Stimulated activated CD8-positive, alpha-beta memory T cell treated with anti-CD3 and anti-CD28 coated beads, Interleukin-4, amount 100 ng/mL, for 48 hours (primary cell): Measurements from ENCODE around the gene PHGDH.

ENCODE experiments used
- DNase-seq: peaks from one replicate; pipeline ENCODE4 v3.0.0-alpha.2; 2020

Gene PHGDH

GRCh38 chr1:119732465-119733168, 20.9 kb downstream of the PHGDH start:
- DNase-seq, result no peak

- DNase-seq, result no peak
Observed at GRCh38 chr1:119733754-119734153, 22.0 kb downstream of the PHGDH start.

DNA sequence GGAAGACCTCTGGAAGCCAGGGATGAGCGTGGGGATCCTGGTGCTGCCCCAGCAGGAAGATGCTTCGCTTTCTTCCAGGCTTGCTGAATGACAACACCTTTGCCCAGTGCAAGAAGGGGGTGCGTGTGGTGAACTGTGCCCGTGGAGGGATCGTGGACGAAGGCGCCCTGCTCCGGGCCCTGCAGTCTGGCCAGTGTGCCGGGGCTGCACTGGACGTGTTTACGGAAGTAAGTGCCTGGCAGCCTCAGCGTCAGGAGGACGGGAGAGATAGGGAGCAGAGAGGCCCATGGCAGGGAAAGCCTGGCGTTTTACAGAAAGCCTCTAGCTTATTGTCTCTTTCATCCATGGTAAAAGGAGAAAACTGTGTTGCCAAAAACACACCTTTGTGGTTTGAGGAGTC, 23.5 kb downstream of the PHGDH start:
- no peak for DNase-seq

GRCh38 chr1:119736649-119737039, 24.9 kb downstream of the PHGDH start:
- no peak for DNase-seq

DNA sequence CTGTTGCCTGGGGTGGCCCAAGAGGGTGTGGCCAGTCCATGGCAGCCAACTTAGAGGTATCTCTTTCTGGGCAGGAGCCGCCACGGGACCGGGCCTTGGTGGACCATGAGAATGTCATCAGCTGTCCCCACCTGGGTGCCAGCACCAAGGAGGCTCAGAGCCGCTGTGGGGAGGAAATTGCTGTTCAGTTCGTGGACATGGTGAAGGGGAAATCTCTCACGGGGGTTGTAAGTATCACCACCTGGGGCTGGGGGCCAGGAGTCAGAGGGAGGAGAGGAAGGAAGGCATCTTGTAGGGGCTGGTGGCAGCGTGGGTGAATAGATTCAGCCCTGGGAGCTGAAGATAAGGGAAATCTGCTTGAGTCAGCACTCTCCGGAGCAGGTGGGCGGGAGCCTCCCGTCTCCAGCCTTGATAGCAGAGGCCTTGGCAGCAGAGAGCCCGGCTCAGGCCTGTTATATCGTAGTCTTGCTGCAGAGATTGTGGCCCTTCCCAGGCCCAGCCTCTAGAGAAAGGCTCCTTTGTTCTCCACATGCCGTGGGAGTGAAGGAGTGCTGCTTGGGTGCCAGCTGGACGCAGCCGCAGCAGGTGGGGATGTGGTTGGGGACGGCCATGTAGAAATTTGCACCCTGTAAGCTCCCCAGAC, 25.4 kb downstream of the PHGDH start:
- DNase-seq, result no peak

DNA sequence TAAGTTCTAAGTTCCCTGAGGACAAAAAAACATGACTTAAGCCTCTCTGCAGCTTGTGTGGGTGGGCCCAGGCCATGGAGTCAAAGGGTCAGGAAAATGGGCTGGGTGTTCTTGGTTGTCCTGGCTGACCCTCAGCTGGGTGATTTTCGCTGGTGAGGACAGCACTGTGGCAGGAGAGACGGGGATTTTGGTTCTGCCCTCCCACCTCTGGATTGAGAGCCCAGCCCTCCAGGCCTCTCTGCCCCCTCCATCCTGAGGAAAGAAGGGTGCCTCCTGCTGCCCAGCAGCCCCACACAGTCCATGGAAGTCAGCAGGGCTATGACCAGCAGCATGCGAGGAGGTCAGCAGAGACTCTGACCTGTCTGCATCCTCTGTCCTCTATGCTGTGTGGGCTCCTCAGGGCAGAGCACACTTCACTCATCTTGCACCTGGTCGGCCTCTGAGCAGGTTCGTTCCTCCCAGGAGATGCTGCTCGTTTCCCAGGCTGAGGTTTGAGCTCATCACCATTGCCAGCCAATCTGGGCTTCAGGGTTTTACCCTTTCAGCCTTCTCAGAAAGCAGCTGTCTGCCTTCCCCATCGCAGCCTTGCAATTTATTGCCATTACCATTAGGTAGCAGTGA, 26.5 kb downstream of the PHGDH start:
- no peak for DNase-seq

GRCh38 chr1:119739150-119739549, 27.4 kb downstream of the PHGDH start:
- no peak for DNase-seq

DNA sequence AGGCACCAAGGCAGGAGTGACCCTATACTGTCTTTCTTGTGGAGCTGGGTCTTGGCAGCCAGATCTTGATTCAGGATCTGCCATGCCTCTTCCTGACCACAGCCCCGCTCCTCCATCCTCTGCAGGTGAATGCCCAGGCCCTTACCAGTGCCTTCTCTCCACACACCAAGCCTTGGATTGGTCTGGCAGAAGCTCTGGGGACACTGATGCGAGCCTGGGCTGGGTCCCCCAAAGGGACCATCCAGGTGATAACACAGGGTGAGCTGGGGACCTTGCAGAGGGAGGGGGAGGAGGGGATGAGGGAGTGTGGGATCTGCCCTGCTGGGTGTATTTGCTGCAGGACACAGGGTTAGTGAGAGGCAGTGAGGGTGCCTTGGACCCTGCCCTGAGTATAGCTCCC, 28.5 kb downstream of the PHGDH start:
- DNase-seq, result no peak

DNA sequence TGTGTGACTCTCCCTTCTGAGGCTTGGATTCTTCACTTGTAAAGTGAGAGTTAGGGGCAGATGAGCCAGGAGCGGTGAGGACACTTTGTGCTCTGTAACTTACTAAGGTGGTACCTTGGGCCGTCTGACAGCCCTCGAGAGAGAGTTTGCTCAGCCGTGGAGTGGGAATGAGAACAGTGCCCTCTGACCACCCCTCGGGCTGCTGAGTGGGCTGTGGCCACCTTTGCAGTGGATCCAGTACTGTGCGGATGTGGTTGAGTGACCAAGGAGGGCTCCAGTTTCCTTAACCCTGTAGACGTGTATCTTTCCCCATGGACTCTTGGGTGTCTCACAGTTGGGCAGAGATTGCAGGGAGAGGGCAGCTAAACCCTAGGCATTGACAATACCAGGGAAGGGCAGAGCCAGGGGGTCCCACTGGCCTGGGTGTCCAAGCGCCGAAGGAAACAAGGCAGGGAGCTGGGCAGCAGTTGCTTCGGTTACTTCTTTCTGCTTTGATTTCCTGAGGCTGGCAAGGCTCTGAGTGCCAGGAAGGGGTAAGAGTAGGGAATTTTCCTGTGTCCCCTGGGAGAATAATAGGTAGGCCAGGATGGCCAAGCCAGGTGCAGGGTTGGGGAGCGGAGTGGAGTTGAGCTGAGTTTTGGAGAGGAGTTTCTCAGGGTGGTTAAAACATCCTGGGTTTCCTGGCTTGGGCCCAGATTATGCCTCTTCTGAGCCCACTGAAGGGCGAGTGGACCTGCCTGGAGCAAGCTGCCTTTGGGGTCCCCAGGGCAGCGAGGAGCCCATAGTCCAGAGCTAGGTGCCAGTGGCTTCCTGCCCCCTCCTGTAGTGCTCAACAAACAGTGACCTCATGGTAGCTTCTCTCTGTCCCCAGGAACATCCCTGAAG, 29.4 kb downstream of the PHGDH start:
- no peak for DNase-seq

DNA sequence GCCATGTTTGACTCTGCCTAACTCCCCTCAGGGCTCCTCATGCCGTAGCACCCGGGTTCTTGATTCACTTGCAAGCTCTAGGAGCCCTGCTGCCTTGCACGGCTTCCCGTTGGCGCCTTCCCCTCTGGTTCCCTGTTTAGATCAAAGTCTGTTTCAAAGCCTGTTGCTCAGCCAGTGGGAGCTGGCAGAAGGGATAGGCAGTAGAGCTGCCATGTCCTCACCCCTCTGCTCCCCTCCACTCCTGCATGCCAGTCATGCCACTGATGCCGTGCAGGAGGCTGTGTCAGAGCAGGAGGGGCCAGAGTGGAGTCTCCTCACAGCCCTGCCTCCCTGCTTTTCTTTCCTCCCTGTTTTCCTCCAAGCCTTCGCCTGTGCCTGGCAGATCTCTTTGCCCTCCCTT, 30.5 kb downstream of the PHGDH start:
- no peak for DNase-seq

GRCh38 chr1:119742677-119743076, 30.9 kb downstream of the PHGDH start:
- DNase-seq, result no peak

GRCh38 chr1:119743308-119743707, 31.6 kb downstream of the PHGDH start:
- DNase-seq, result no peak

- DNase-seq, result peak; percentile 69
Observed at GRCh38 chr1:119743776-119744597, 32.3 kb downstream of the PHGDH start.

DNA sequence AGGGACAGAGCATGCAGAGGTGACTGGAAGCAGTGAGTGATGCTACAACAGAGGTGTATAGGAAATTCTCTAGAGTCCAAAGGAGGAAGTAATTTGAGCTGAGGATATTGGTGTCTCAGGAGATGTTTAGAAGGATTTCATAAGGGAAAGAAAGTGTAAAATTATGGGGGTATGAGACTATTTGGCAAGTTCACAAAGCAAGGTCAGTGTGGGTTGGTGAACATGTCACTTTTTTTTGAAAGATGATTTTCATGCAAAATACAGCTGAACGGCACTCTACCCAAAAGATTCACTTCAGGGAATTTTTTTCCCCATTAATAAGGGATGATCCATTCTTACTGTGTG, 32.8 kb downstream of the PHGDH start:
- no peak for DNase-seq

GRCh38 chr1:119745034-119745433, 33.3 kb downstream of the PHGDH start:
- no peak for DNase-seq

- no peak for DNase-seq
Observed at GRCh38 chr1:119747451-119747850, 35.7 kb downstream of the PHGDH start.

DNA sequence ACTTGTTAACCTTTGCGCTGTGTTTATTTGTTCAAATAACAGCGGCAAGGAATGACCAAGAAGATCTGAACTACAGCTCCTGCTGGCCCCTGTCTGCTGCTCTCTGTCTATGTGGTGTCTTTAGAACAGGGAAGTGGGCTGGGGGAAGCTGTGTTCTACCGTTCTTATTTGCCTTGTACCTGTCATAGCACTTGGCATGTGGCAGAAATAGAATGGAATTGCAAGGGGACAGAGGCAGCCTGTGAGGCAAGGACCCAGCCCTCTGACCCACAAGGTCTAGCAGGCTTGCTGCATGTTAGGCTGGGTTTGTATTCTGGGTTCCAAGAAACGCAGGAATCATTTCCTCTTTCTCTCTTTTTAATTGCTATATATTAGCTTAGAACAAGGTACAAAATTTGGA, 36.3 kb downstream of the PHGDH start:
- DNase-seq, result no peak

- DNase-seq, result no peak
Observed at GRCh38 chr1:119752592-119752991, 40.9 kb downstream of the PHGDH start.

- no peak for DNase-seq
Observed at GRCh38 chr1:119758584-119758983, 46.9 kb downstream of the PHGDH start.

GRCh38 chr1:119762409-119762808, 50.7 kb downstream of the PHGDH start:
- no peak for DNase-seq

DNA sequence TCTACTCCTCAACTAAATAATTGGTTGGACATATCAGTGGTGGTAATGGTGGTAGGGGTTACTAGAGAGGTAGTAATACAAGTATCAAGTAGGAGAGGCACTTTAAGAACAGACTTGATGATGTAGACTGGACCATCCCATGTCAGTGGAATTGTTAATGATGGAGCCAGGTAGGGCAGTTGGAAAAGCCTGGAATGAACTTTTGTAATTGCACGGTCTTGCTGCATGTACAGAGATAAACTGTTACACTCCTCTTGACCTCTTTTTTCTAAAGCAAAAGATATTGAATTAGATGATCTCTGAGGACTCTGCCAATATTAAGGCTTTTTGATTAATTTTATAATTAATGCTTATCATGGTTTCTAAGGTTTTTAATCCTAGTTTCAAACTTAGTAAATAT, 51.2 kb downstream of the PHGDH start:
- DNase-seq, result no peak

- no peak for DNase-seq
Observed at GRCh38 chr1:119764220-119764619, 52.5 kb downstream of the PHGDH start.

GRCh38 chr1:119766374-119766794, 54.6 kb downstream of the PHGDH start:
- DNase-seq, result no peak
